ENCODE data around the gene ADARB2. TPM values are rescaled to one million over a fixed set of nuclear protein-coding genes. Genes with fewer than 3 reads are reported as not detected.

ADARB2 gene
- total RNA-seq, 1 experiment from 2014 or later: 0.90 TPM

DNA sequence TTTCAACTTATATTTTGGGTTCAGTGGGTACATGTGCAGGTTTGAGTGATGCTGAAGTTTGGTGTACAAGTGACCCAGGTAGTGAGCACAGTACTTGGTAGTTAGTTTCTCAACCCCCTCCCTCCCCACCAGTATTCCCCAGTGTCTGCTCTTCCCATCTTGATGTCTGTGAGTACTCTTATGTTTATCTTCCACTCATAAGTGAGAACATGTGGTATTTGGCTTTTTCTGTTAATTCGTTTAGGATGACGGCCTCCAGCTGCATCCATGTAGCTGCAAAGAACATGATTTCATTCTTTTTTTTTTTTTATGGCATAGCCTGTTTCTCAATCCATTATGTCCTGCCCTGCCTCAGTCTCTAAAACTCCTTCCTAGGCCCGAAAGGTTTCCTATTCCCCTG lies 459.0 kb downstream of the ADARB2 start:
- DNase-seq (ENCODE audit: low read depth, low spot score): no peak
- in situ Hi-C loops (cut with HindIII; ENCODE audit: low pct_unique_long_range_greater_than_20kb, low sequenced_read_pairs): no loop called here

DNA sequence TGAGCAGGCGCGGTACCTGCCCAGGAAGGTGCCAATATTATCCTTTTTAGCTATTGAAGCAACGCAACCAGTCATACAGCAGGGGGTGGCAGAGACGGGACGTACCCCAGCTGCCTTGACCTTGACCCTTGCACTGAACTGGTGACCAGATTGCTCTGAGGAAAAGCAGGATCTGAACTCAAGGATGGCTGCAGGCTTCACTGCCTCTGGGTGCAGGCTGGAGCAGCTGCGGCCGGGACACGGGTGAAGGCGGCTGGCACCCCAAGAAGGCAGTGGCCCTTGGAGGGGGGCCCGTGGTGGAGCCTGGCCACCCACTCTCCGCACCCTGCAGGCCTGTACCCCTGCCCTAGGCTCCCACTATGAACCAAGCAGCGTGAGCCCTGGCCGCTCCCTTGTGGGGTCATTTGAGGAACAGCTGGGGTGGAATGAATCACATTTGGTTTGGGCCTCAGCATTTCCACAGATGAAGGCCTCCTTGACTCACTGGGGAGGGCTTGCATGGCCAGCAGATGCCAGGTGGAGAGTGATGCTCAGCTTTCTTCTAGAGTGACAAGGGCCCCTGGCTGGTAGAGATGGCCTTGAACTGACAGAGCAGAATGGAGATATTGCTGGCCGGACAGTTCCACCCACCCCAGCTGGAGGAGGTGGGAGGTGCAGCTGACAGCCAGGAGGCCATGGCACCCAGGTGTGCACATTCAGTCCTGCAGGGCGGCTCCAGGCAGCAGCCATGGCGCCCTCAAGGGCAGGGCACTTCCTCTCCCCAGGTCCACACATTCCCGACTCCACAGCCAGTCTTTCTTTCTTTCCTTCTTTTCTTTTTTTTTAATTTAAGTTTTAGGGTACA lies 462.4 kb downstream of the ADARB2 start:
- DNase-seq (ENCODE audit: low read depth, low spot score): no peak
- in situ Hi-C loops (cut with HindIII; ENCODE audit: low pct_unique_long_range_greater_than_20kb, low sequenced_read_pairs): no loop called here

DNA sequence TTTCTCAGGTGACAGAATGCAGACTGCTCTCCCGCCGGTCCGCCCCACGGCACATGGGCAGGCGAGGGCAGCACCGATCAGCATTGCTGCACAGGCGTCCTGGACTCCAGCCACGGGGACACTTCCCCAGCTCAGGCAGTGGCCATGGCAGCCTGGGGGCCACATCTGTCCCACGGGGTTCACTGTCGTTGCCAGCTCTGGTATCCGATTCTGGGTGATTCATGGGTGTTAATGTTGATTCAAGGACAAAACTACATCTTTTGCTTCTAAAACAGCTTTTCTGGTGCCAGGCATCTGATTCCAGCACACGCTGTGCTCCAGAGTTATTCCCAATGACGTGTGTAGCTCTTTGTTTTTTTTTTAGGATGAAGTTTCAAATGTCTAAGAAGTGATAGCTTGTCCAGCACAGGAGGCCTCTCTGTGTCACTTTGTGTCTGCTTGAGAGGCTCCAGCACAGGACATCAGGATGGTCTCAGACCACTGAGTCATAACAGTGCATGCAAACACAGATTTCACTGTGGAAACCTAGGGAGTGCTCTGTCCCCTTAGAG lies 463.1 kb downstream of the ADARB2 start:
- no peak for DNase-seq (ENCODE audit: low read depth, low spot score)
- in situ Hi-C loops (cut with HindIII; ENCODE audit: low pct_unique_long_range_greater_than_20kb, low sequenced_read_pairs): no loop called here

DNA sequence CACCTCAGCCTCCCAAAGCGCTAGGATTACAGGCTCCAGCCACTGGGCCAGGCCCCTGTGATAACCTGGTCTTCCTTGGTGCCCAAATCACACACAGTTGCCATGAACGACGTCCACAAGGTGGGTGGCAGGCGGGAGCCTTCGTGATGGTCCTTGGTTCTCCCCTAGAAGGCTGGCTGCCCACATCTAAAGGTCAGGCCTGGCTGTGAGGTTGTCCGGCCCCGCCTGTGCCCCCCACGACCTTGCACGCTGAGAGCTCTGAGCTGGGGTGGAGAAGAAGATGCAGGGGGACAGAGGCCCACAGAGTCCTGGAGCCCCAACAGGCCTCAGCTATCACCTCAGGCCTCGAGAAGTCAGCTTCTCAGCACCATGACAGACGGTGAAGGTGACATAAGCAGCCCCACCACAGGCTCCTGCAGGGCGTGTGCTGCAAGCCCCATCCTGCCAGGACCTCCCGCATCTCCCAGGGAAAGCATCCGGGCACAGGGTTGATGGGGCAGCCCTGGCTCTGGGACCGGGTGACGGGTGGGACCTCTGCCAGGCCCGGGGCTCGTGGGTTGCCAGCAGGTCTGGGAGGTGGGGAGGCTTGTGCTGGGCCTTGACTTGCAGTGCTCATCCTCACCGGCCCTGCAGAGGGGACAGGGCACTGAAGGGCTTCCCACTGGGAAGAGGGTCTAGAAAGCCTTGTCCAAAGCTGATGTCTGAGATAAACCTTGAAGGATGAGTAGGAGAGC lies 463.8 kb downstream of the ADARB2 start:
- in situ Hi-C loops (cut with HindIII; ENCODE audit: low pct_unique_long_range_greater_than_20kb, low sequenced_read_pairs): no loop called here
- no peak for DNase-seq (ENCODE audit: low read depth, low spot score)

DNA sequence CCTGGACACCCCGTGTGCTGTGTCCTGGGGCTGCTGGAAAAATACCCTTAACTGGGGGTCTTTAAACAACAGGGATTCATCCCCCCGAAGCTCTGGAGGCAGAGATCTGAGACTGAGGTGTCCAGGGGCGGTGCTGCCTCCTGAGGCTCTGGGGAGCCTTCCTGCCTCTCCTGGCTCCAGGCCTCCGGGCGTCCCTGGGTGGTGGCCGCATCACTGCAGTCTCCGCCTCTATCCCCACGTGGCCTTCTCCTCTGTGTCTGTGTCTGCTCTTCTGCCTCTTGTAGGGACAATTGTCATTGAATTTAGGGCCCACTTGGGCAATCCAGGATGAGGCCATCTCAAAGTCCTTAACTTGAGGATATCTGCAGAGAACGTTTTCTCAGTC lies 464.6 kb downstream of the ADARB2 start:
- no peak for DNase-seq (ENCODE audit: low read depth, low spot score)
- in situ Hi-C loops (cut with HindIII; ENCODE audit: low pct_unique_long_range_greater_than_20kb, low sequenced_read_pairs): no loop called here

GRCh38 chr10:1272079-1272776 lies 465.1 kb downstream of the ADARB2 start:
- in situ Hi-C loops (cut with HindIII; ENCODE audit: low pct_unique_long_range_greater_than_20kb, low sequenced_read_pairs): no loop called here
- no peak for DNase-seq (ENCODE audit: low read depth, low spot score)

GRCh38 chr10:1270906-1271305 lies 466.4 kb downstream of the ADARB2 start:
- in situ Hi-C loops (cut with HindIII; ENCODE audit: low pct_unique_long_range_greater_than_20kb, low sequenced_read_pairs): no loop called here
- DNase-seq (ENCODE audit: low read depth, low spot score): no peak

- DNase-seq (ENCODE audit: low read depth, low spot score): no peak
- in situ Hi-C loops (cut with HindIII; ENCODE audit: low pct_unique_long_range_greater_than_20kb, low sequenced_read_pairs): no loop called here
Observed at GRCh38 chr10:1270490-1270889, 466.8 kb downstream of the ADARB2 start.

DNA sequence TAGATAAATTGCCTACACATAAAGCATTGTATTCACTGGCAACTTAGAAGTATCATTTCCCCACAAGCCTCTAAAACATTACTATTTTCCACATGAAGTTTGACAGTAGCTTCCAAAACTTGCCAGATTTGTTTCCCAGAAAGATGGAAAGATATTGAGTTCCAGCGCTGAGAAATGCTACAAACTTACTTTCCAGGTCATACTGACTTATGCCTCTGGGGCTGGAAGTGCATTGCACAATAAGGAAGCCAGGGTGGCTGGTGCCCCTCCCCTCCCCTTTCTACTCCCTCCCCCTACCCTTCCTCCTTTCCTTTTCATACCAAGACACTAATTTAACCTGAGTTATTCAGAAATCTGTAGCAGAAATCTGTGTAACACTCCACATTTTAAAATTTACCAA lies 468.5 kb downstream of the ADARB2 start:
- DNase-seq (ENCODE audit: low read depth, low spot score): peak; percentile 8
- in situ Hi-C loops (cut with HindIII; ENCODE audit: low pct_unique_long_range_greater_than_20kb, low sequenced_read_pairs): no loop called here

DNA sequence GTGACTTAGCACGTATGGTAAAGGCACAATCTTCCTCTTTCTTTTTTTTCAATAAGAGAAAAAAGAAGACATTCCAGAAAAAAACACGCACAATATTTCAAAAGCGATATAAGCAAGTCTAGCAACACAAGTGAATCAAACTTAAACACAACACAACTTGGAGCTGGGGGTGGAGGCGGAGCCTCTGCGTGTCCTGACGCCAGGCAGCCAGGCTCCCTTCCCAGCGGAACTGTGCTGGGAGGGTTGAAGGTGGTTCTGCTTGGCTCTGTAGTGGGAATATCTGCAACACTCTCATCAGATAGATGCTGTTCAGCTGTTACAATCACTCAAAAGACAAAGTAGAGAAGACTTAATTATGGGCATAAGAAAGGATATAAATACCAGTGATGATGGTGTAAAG lies 469.8 kb downstream of the ADARB2 start:
- in situ Hi-C loops (cut with HindIII; ENCODE audit: low pct_unique_long_range_greater_than_20kb, low sequenced_read_pairs): no loop called here
- DNase-seq (ENCODE audit: low read depth, low spot score): no peak

DNA sequence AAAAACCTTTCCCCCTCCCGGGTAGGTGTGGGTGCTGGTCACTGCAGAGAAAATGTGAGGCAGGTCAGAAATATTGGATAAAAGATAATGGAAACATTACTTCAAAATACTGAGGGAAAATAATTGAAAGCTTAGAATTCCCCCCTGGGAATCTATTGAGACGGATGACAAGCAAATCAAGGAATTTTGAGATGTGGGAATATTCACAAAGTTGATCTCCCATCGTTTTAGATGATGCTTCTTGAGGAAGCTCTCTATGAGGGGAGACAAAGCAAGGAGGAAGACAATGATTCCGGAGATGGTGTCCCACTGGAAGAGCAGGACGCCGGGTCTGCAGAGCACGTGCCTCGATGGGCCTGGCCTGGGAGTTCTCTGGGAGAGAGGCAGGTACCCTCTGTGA lies 470.2 kb downstream of the ADARB2 start:
- in situ Hi-C loops (cut with HindIII; ENCODE audit: low pct_unique_long_range_greater_than_20kb, low sequenced_read_pairs): no loop called here

DNA sequence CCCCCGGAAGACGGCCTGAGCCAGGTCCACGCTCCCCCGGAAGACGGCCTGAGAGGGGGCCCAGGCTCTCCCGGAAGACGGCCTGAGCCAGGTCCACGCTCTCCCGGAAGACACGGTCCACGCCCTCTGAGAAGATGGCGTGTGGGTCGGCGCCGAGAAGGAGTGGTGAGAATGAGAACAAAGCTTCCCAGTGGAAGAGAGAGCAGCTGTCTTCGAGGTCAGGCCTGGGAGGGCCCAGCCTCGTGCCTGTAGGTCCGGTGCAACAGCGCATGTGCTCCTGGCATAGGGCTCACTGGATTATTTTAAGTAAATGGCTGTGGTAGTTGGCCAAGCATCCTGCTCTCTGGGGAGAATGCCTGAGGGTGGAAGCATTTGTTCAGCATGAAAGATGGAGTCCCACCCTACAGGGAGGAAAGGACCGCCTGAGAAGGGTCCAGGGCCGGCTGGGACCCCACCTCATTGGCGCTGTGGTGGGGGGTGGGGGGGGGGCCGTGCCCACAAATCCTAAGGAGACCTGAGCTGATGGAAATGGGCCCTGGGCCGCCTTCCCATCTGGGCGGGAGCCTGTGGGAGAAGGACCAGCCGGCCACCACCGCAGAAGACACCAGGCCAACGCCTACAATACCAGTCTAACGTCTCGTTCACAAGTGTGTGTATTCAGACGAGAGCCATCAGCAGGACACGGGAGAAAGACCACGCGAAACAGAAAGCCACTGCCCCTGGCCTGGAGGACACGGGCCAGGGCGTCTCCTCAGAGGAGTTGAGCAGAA lies 471.1 kb downstream of the ADARB2 start:
- no peak for DNase-seq (ENCODE audit: low read depth, low spot score)
- in situ Hi-C loops (cut with HindIII; ENCODE audit: low pct_unique_long_range_greater_than_20kb, low sequenced_read_pairs): no loop called here

More for the DNA sequence above, 470.2 kb downstream of the ADARB2 start:
- DNase-seq (ENCODE audit: low read depth, low spot score): no peak

- no peak for DNase-seq (ENCODE audit: low read depth, low spot score)
- in situ Hi-C loops (cut with HindIII; ENCODE audit: low pct_unique_long_range_greater_than_20kb, low sequenced_read_pairs): no loop called here
Observed at GRCh38 chr10:1264001-1264400, 473.3 kb downstream of the ADARB2 start.

- no peak for DNase-seq (ENCODE audit: low read depth, low spot score)
- in situ Hi-C loops (cut with HindIII; ENCODE audit: low pct_unique_long_range_greater_than_20kb, low sequenced_read_pairs): no loop called here
Observed at GRCh38 chr10:1257274-1257673, 480.1 kb downstream of the ADARB2 start.

DNA sequence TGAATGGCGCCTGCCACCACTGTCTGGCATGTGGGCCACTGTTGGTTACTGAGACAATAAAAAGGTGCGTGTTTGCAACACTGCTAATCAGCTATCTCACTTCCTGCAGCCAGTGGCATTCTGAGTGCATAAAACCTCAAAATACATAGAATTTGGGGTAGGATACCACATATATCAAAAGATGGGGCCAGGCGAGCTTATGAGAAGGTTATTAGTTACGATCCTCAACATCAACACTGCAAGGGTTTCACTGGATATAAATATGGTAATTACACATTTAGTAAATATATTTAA lies 480.9 kb downstream of the ADARB2 start:
- no peak for DNase-seq (ENCODE audit: low read depth, low spot score)
- in situ Hi-C loops (cut with HindIII; ENCODE audit: low pct_unique_long_range_greater_than_20kb, low sequenced_read_pairs): no loop called here

GRCh38 chr10:1255600-1256431 lies 481.5 kb downstream of the ADARB2 start:
- no peak for DNase-seq (ENCODE audit: low read depth, low spot score)
- in situ Hi-C loops (cut with HindIII; ENCODE audit: low pct_unique_long_range_greater_than_20kb, low sequenced_read_pairs): no loop called here

DNA sequence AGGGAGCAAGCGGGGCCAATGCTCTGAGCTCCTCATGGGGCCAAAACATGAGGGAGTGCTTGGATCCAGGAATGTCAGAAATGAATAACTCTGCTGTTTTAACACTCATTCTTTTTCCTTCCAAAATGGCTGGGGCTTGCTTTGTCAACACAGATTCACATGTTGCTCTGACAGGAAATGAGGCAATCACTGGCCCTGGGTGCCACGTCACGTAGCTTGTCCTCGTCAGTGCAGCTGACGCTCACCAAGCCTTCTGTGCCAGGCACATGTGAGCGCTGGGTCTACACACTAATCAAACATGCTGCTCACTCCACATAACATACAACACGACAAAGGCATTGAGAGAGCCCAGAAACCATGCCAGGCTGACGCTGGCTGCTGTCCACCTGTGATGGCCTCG lies 482.2 kb downstream of the ADARB2 start:
- no peak for DNase-seq (ENCODE audit: low read depth, low spot score)
- in situ Hi-C loops (cut with HindIII; ENCODE audit: low pct_unique_long_range_greater_than_20kb, low sequenced_read_pairs): no loop called here
